ENCODE measurements around the gene PLA2G2C. TPM values are rescaled to one million over a fixed set of nuclear protein-coding genes. Genes with fewer than 3 reads are reported as not detected.

The PLA2G2C gene
- total RNA-seq, 1 experiment from 2014 or later, result not detected

DNA sequence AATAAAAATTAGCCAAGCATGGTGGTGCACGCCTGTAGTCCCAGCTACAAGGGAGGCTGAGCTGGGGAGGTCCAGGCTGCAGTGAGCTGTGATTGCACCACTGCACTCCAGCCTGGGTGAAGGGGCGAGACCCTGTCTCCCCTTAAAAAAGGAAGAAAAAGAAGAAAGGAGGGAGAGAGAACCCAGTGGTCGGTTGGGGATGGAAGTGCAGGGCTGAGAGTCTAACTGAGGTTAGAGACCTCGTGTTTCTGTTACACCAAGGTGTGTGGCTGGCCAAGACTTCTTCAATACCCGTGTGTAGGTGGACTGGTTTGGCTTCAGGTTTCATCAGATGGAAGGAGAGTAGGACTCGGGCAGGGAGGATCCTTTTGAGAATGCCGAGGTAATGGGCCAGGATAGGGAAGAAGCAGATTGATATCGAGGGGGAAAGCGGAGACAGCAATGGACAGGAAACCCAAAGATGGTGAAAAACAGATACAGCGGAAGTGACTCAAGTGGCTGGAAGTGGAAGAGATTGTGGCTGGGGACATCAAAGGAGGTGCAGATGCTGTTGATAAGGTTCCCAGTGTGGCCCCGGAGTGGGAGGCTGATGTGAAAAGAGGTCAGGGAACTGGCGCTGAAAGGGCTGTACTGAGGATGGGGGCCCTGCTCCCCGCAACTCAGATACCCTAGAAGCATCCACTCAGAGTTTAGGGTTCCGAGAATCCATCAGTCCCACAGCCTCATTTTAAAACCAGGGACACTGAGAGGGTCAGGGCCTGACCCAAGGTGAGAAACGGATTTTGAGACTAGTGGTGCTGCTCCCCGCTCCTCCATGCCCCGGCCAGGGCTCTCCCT is 1.1 kb downstream of the PLA2G2C start:
- no peak for DNase-seq (ENCODE audit: low read depth)

DNA sequence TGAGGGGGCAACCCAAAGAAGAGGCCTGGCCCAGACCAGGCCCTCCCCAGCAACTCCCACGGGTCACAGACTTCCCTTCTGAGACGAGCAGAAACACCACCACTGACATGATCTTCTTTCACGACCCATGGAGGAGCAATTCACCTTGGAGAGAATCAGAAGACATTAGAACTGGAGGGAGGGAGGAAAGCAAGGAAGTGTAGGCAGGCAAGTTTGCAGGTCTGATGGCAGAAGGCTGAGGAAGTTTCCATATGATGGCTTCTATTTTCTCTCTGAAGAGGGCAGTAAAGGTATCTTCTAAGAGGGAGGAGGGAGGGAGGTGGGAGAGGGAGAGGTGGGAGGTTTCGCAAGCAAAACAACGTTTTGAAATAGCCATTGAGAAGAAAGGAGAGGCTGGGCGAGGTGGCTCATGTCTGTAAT is 1.8 kb downstream of the PLA2G2C start:
- DNase-seq (ENCODE audit: low read depth), result no peak

DNA sequence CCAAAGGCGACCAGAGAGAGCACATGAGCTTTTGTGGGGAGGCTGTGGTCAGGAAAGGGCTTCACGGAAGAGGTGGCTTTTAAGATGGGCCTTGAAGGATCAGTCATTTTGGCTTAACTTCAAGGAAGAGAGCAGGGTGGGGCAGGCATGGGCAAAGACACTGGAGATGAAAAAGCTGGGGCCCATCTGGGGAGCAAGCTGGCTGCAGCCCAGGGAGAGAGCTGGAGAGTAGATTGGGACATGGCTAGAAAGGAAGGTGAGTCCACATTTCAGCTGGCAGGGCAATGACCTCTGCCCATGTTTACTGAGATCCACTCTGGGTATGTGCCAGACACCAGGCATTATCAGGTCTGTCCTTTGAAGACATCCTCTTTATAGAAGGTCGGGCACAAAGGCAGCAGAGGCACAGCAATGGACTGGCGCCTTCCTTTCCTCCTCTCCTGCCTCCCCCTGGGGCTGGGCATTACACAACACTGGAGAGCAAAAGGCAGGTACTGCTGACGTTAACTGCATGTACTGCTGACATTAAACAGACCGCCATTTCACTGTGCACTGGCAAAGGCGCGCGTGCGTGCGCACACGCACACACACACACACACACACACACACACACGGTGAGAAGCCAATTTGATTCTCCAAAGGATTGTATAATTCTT is 2.6 kb downstream of the PLA2G2C start:
- no peak for DNase-seq (ENCODE audit: low read depth)

DNA sequence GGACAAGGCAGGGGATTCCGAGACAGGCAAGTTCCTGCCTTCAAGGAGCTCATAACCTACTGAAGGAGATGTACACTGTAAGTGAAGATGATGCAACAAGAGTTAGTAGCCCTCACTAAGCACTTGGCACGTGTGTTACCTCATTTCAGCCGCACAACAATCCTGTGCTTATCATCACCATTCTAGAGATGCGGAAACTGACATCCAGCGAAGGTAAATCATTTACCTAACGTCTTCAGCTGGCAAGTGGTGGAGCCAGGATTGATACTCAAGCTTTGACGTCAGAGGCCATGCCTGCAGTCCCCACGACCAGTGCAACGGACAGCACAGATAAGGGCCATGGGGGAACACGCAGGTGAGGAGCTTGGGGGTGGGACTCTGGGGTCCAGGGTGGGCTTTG is 3.3 kb downstream of the PLA2G2C start:
- DNase-seq (ENCODE audit: low read depth), result no peak

GRCh38 chr1:20182415-20182814 is 3.9 kb downstream of the PLA2G2C start:
- no peak for DNase-seq (ENCODE audit: low read depth)

DNA sequence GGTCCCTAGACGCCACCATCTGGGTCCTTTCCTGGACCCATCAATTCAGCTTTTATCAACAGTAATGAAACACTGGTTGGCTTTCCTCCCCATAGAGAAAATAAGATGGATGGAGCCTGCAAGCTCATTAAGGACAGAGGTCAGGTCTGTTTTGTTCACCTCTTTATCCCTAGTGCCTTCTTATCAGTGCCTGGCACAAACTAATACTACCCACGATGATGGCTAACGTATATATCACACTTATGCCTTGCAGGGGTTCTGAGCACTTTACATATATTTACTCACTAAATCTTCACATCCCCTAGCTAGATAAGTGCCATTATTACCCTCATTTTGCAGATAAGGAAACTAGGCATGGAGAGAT is 5.5 kb downstream of the PLA2G2C start:
- DNase-seq (ENCODE audit: low read depth), result no peak

- DNase-seq (ENCODE audit: low read depth), result no peak
Measured at GRCh38 chr1:20180129-20180843, 6.0 kb downstream of the PLA2G2C start.

DNA sequence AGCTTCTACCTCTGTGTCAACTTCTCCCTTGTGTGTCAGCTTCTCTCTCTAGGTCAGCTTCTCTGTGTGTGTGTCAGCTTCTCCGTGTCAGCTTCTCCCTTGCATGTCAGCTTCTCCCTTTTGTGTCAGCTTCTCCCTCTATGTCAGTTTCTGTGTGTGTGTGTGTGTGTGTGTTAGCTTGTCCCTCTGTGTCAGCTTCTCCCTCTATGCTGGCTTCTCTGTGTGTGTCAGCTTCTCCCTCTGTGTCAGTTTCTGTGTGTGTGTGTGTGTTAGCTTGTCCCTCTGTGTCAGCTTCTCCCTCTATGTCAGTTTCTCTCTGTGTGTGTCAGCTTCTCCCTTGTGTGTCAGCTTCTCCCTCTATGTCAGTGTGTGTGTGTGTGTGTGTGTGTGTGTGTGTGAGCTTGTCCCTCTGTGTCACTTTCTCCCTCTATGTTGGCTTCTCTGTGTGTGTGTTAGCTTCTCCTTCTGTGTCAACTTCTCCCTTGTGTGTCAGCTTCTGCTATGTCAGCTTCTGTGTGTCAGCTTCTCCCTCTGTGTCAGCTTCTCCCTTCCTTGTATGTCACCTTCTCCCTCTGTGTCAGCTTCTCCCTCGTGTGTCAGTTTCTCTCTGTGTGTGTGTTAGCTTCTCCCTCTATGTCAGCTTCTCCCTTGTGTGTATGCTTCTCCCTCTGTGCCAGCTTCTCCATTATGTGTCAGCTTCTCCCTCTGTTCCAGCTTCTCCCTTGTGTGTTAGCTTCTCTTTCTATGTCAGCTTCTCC is 6.8 kb downstream of the PLA2G2C start:
- DNase-seq (ENCODE audit: low read depth), result no peak

DNA sequence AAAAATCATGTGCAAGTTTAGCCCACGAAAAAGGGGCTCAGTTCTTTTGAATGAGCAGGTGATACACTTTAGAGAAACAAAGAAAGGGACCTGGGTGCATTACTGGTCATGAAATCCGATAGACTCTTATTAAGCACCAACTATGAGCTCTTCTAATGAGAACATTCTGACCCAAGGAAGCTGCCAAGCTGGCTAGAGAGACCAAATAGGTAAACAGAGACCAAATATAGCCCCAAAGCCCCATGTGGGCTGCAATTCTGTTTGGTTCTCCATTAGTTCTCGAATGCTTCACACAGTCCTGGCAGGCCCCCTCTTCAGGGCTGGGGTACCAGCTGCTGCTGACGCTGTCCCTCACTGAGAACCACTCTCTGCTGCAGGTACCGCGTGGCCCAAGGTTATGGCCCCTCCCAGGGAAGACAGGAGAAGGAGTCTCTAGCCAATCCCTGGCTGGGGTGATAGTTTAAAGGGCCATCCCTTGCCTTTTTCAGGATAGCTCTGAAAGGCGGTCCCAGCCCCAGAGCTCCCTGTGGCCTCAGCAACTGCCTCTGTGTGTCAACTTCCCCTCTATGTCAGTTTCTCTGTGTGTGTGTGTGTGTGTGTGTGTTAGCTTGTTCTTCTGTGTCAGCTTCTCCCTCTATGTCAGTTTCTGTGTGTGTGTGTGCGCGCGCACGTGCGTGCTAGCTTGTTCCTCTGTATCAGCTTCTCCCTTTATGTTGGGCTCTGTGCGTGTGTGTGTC is 7.5 kb downstream of the PLA2G2C start:
- no peak for DNase-seq (ENCODE audit: low read depth)

DNA sequence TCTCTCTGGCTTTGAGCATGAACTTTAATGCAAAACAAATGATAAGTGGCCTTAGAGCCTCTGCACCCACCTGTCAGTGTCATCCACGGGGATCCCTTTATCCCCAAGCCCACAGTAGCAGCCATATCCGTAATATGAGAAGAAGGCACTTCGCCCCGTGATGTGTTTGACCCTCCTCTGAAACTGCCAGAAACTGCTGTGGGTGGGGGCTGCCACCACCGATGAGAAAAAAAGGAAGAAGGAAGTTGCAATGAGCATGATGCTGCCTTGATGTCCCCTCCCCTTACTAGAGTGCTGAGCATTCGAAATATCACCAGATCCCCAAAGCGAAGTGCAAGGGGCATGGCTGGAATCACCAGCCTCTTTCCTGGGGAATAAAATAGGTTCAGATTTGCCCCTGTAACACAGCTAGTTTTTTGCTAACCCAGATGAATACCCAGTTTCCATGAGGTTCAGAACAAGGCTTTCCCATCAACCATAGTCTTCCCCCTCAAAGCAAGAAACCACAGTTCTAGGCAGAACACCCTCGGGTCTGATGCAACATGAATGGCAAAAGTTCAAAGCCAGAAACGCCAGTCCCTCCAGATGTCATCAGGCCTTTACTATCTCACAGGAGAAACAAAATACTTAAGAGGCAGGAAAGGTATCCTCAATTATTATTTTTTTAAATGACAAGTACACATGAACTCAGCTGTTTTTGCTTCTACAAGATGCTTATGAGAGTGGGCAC is 11.2 kb downstream of the PLA2G2C start:
- no peak for DNase-seq (ENCODE audit: low read depth)

- DNase-seq (ENCODE audit: low read depth), result no peak
Measured at GRCh38 chr1:20172033-20172590, 14.2 kb downstream of the PLA2G2C start.

DNA sequence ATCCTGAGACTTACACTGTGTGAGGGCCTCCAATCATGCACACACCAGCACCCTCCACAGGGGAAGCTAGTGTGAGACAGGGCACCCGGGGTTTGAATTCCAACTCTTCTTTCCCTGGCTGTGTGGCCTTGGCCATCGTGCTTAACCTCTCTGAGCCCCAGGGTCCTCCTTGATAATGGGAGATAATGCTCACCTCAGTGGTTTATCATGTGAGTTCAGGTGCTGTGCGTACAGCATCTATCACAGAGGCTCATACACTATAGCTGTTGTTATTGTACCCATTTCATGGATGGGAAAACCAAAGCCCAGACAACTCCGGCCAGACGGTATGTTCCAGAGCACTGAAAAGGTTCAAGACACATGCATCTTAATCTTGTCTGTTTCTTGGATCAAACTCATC is 16.4 kb downstream of the PLA2G2C start:
- DNase-seq (ENCODE audit: low read depth), result no peak

- no peak for DNase-seq (ENCODE audit: low read depth)
Measured at GRCh38 chr1:20168564-20169491, 17.5 kb downstream of the PLA2G2C start.

- DNase-seq (ENCODE audit: low read depth), result peak; percentile 30
Measured at GRCh38 chr1:20167126-20167525, 19.2 kb downstream of the PLA2G2C start.

GRCh38 chr1:20166051-20166450 is 20.3 kb downstream of the PLA2G2C start:
- no peak for DNase-seq (ENCODE audit: low read depth)

DNA sequence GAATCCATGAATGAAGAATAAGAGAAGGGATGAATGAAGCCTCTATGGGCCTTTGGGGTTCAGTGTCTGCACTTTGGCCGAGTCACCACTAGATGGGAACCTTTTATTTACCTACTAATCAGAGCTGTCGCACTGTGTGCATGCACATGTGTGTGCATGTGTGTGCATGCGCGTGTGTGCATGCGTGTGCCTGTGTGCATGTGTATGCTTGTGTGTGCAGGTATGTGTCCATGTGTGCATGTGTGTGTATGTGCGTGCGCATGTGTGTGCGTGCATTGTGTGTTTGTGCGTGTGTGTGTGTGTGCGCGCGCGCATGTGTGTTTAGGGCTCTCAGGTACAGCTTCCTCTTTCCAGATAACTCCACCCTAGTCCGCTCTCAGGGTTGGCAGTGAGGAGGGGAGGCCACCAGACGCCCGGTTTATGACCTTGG is 20.8 kb downstream of the PLA2G2C start:
- DNase-seq (ENCODE audit: low read depth), result peak; percentile 50

DNA sequence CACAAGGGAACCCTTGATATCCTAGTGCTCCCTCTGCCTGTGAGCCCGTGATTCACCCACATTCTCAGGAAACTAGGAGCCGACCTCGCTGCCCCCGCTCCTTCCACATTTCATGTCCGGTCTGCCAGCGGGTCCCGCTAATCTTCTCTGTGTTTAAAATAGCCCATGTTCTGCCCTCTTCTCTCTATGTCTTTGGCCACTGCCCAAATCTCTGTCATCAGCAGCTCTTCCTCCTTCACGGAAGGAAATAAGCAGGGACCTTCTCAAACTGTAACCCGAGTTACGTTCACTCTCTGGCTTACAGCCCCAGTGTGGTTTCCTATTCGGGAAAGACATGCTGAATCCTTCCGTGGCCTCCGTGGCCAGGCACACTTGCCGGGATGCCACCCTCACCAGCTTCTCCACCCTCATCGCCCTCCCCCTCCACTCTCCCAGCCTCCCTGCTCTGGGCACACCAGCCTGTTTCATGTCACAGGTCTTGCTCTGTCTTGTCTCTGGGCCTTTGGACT is 21.6 kb downstream of the PLA2G2C start:
- DNase-seq (ENCODE audit: low read depth), result peak; percentile 84

GRCh38 chr1:20160034-20160433 is 26.3 kb downstream of the PLA2G2C start:
- no peak for DNase-seq (ENCODE audit: low read depth)

All from HT1080 (cell line).